Neuronal stem cell (in vitro differentiated cells): ENCODE results near the gene LIPA.

Experiments used
- DNase-seq: peaks from one replicate; pipeline ENCODE4 v3.0.0-alpha.2; 2013; ENCODE audit warnings: low spot score
- H2AFZ ChIP-seq: one replicate; pipeline ENCODE4 v1.6.1; 2013; ENCODE audit warnings: mild to moderate bottlenecking, low read length, inconsistent platforms
- H2AK5ac ChIP-seq: 2 replicates; pipeline ENCODE4 v1.6.1; 2013; ENCODE audit warnings: low read depth, mild to moderate bottlenecking, inconsistent platforms, low read length, moderate library complexity, mixed read lengths
- H2BK120ac ChIP-seq: 2 replicates; pipeline ENCODE4 v1.6.1; 2013; ENCODE audit warnings: low read depth, mild to moderate bottlenecking, inconsistent platforms, low read length, moderate library complexity, mixed read lengths
- H2BK12ac ChIP-seq: one replicate; pipeline ENCODE4 v1.6.1; 2013; ENCODE audit warnings: low read length, inconsistent platforms
- H2BK15ac ChIP-seq: 2 replicates; pipeline ENCODE4 v1.6.1; 2013; ENCODE audit warnings: mild to moderate bottlenecking, low read length, inconsistent platforms, mixed read lengths
- H2BK5ac ChIP-seq: one replicate; pipeline ENCODE4 v1.6.1; 2013; ENCODE audit warnings: inconsistent platforms, mild to moderate bottlenecking, low read length, moderate library complexity
- H3K14ac ChIP-seq: one replicate; pipeline ENCODE4 v1.6.1; 2013; ENCODE audit warnings: low read length, inconsistent platforms
- H3K18ac ChIP-seq: 2 replicates; pipeline ENCODE4 v1.6.1; 2013; ENCODE audit warnings: low read length, inconsistent platforms
- H3K23ac ChIP-seq: 2 replicates; pipeline ENCODE4 v1.6.1; 2013; ENCODE audit warnings: low read depth, mild to moderate bottlenecking, mixed read lengths, low read length, inconsistent platforms; ENCODE audit not compliant: poor library complexity
- H3K27ac ChIP-seq: replicated peaks from 3 replicates; pipeline ENCODE4 v1.5.1; 2013; ENCODE audit warnings: low read length, inconsistent platforms
- H3K27me3 ChIP-seq, 3 experiments: 2 replicates each; pipeline ENCODE4 v1.6.1; 2013; ENCODE audit warnings: low read length in 3 of 3, mild to moderate bottlenecking in 2 of 3, inconsistent platforms in 1 of 3, low read depth in 1 of 3, mixed read lengths in 1 of 3, moderate library complexity in 1 of 3; ENCODE audit not compliant: control insufficient read depth in 3 of 3, insufficient read depth in 3 of 3
- H3K36me3 ChIP-seq, 2 donors: replicated peaks in 1 of 2; 2 replicates each; pipeline ENCODE4 v1.6.1; 2013; ENCODE audit warnings: low read length in 2 of 2; ENCODE audit not compliant: control insufficient read depth in 2 of 2, insufficient read depth in 2 of 2
- H3K4ac ChIP-seq: 2 replicates; pipeline ENCODE4 v1.6.1; 2013; ENCODE audit warnings: inconsistent platforms, mild to moderate bottlenecking, low read length, moderate library complexity
- H3K4me1 ChIP-seq, 2 donors: 1 replicate in 1 of 2; 2 replicates in 1 of 2; pipeline ENCODE4 v1.6.1; 2013; ENCODE audit warnings: low read length in 2 of 2, low read depth in 1 of 2; ENCODE audit not compliant: control insufficient read depth in 2 of 2, insufficient read depth in 1 of 2
- H3K4me2 ChIP-seq: one replicate; pipeline ENCODE4 v1.6.1; 2013; ENCODE audit warnings: mild to moderate bottlenecking, low read length, inconsistent platforms; ENCODE audit not compliant: insufficient read depth, poor library complexity, severe bottlenecking
- H3K4me3 ChIP-seq, 2 donors: 2 replicates each; pipeline ENCODE4 v1.5.1; 2013; ENCODE audit warnings: low read length in 2 of 2, mild to moderate bottlenecking in 2 of 2, inconsistent platforms in 1 of 2, moderate library complexity in 1 of 2
- H3K79me1 ChIP-seq: one replicate; pipeline ENCODE4 v1.6.1; 2013; ENCODE audit warnings: low read depth, mild to moderate bottlenecking, inconsistent platforms, low read length, moderate library complexity
- H3K9ac ChIP-seq: one replicate; pipeline ENCODE4 v1.6.1; 2013; ENCODE audit warnings: mild to moderate bottlenecking, low read depth, low read length, inconsistent platforms; ENCODE audit not compliant: poor library complexity
- H3K9me3 ChIP-seq, 2 donors: replicated peaks in 1 of 2; 2 replicates each; pipeline versions ENCODE3 to v1.6.1; 2013; ENCODE audit warnings: low read length in 2 of 2, mild to moderate bottlenecking in 2 of 2, inconsistent platforms in 1 of 2, low read depth in 1 of 2, mixed read lengths in 1 of 2, moderate library complexity in 1 of 2; ENCODE audit not compliant: control insufficient read depth in 2 of 2, insufficient read depth in 1 of 2
- H4K8ac ChIP-seq: one replicate; pipeline ENCODE4 v1.6.1; 2013; ENCODE audit warnings: low read depth, mild to moderate bottlenecking, inconsistent platforms, low read length, moderate library complexity
- H4K91ac ChIP-seq: one replicate; pipeline ENCODE4 v1.6.1; 2013; ENCODE audit warnings: low read length, low read depth, mild to moderate bottlenecking, inconsistent platforms; ENCODE audit not compliant: poor library complexity
- WGBS, 2 donors: extraction: QIAGEN DNeasy Blood & Tissue Kit; methylation state at CpG; one replicate each; pipeline ENCODE4 v1.1.7; 2013; ENCODE audit warnings: missing lambda C conversion rate in 2 of 2, mixed read lengths in 1 of 2; ENCODE audit not compliant: insufficient read length in 2 of 2, insufficient replicate concordance in 1 of 2; ENCODE audit errors: extremely low coverage in 2 of 2; 5-methylcytosine and 5-hydroxymethylcytosine counted together

Gene LIPA

DNA sequence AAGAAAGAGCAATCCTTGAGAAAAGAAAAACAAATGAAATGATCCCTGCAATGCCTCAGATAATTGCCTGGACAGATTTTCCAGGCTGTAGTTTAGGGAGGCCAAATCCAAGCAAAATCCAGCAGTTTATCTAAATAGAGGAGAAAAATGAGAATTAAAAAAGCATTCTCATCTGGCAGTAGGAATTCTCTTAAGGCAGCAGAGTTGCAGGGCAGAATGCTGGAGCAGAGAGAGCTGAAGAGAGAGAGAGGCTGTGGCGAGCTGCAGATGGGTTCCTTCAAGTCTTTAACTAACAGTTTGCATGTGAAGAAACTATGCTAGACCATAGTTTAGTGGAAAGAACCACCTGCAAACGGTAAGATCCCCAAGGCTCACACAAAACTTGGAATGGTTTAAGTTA lies 6.0 kb upstream of the LIPA start:
- no peak overlapping the region for H2AK5ac ChIP-seq
- no peaks in the 10 kb centered on the region for H3K36me3 ChIP-seq
- no peak overlapping the region for H3K14ac ChIP-seq
- WGBS, 2 donors = no CpG with 5 or more reads among the region's 2 CpGs
- no peak overlapping the region for H2BK15ac ChIP-seq
- H3K27me3 ChIP-seq = no peaks in the 10 kb centered on the region
- no peak overlapping the region for H3K23ac ChIP-seq
- no peak overlapping the region for H3K4me3 ChIP-seq
- peaks cover 4 to 7% of the 10 kb centered on the region in 2 donors for H3K9me3 ChIP-seq
- H4K8ac ChIP-seq = no peak overlapping the region
- no peak overlapping the region for H3K18ac ChIP-seq
- no peak overlapping the region for H2BK120ac ChIP-seq
- H2AFZ ChIP-seq = no peak overlapping the region
- peaks cover 3 to 8% of the 10 kb centered on the region in 2 donors for H3K4me1 ChIP-seq
- H4K91ac ChIP-seq = no peak overlapping the region
- H3K27ac ChIP-seq = no peak overlapping the region
- no peak overlapping the region for H3K4ac ChIP-seq
- no peak for DNase-seq
- H3K79me1 ChIP-seq = no peaks in the 10 kb centered on the region
- H2BK12ac ChIP-seq = no peak overlapping the region
- no peak overlapping the region for H2BK5ac ChIP-seq
- no peak overlapping the region for H3K4me2 ChIP-seq
- H3K9ac ChIP-seq = no peak overlapping the region

DNA sequence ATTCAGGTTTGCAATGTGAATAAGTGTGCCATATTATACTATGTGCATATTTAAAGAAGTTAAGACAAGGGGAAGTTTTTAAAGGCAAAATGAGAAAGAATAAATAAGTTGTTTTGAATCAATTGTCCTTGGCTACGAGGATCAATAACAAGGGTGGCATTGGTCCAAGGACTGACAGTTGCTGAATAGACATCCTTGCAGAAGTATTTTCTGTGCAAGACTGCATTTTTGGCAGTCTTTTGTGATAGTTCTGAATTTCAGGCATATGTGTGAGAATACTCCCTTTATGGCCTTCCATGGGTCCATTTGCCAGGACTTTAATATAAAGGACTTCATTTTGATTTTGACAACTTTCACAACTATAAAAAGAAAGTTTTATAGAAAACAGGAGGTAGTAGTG lies 5.4 kb upstream of the LIPA start:
- Histone ChIP-seq H3K4me3 (no peak overlapping the region), H2AK5ac (no peak overlapping the region), H2BK5ac (no peak overlapping the region), H3K27me3 (no peaks in the 10 kb centered on the region), H3K36me3 (no peaks in the 10 kb centered on the region), H3K4me2 (no peak overlapping the region), H4K91ac (no peak overlapping the region), H3K27ac (no peak overlapping the region), H3K23ac (no peak overlapping the region), H4K8ac (no peak overlapping the region), H3K4ac (no peak overlapping the region), H3K4me1 (peaks cover 3 to 5% of the 10 kb centered on the region in 2 donors), H2BK12ac (no peak overlapping the region), H2BK120ac (no peak overlapping the region), H3K9me3 (peaks cover 4 to 7% of the 10 kb centered on the region in 2 donors), H3K18ac (no peak overlapping the region), H3K14ac (no peak overlapping the region), H2AFZ (no peak overlapping the region), H3K79me1 (no peaks in the 10 kb centered on the region), H3K9ac (no peak overlapping the region), H2BK15ac (no peak overlapping the region)
- no CpG with 5 or more reads among the region's 1 CpG for WGBS, 2 donors
- no peak for DNase-seq

DNA sequence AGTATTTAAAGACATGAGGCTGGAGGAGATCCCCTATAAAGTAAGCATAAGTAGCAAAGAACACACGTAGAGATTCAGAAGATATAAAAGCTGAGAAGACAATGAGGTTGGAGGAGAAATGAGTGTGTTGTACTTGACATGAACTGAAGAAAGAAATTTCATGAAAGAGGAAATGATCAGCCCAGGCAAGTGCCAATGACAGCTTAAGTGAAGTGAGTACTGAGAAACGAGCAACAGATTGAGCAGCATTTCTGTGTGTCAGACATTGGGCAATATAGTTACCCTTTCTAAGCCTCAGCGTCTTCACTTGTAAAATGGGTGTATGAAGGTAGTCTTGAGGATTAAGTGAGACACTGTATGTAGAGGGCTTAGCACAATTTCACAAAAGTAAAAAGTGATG lies 4.8 kb upstream of the LIPA start:
- no peak overlapping the region for H2BK12ac ChIP-seq
- no peak for DNase-seq
- H3K14ac ChIP-seq = no peak overlapping the region
- H2AFZ ChIP-seq = no peak overlapping the region
- WGBS, 2 donors = no CpG with 5 or more reads among the region's 3 CpGs
- no peak overlapping the region for H3K4ac ChIP-seq
- no peak overlapping the region for H3K27ac ChIP-seq
- no peak overlapping the region for H2BK120ac ChIP-seq
- no peak overlapping the region for H4K91ac ChIP-seq
- H3K27me3 ChIP-seq = no peaks in the 10 kb centered on the region
- no peak overlapping the region for H3K4me2 ChIP-seq
- H2BK5ac ChIP-seq = no peak overlapping the region
- H3K9ac ChIP-seq = no peak overlapping the region
- H2BK15ac ChIP-seq = no peak overlapping the region
- no peaks in the 10 kb centered on the region for H3K36me3 ChIP-seq
- no peak overlapping the region for H3K4me3 ChIP-seq
- H3K18ac ChIP-seq = no peak overlapping the region
- H2AK5ac ChIP-seq = no peak overlapping the region
- peaks cover 2 to 3% of the 10 kb centered on the region in 2 donors for H3K4me1 ChIP-seq
- no peaks in the 10 kb centered on the region for H3K79me1 ChIP-seq
- H3K23ac ChIP-seq = no peak overlapping the region
- H4K8ac ChIP-seq = no peak overlapping the region
- H3K9me3 ChIP-seq = peaks cover 4 to 7% of the 10 kb centered on the region in 2 donors

DNA sequence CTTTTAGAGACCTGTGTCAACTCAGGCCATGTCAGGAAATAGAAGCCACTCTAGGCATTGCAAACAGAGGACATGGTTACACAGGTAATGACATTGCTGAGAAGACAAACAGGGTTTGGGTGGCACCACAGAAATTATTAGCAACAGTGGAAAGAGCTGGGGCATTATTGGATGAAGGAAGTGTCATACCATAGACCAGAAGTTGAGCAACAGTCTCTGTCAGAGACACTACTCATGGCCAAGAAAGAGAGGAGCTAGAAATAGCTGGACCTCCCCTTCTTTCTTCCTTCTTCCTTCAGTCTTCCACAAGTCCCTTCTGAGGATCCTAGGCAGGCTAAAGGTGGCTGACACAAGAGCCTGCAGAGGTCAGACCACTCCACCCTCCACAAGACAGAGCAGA lies 4.2 kb upstream of the LIPA start:
- Histone ChIP-seq H3K79me1 (no peaks in the 10 kb centered on the region), H2AK5ac (no peak overlapping the region), H3K4me2 (no peak overlapping the region), H4K91ac (no peak overlapping the region), H3K9me3 (peaks cover 7% of the 10 kb centered on the region in 2 donors), H3K4me3 (no peak overlapping the region), H2BK120ac (no peak overlapping the region), H4K8ac (no peak overlapping the region), H2BK5ac (no peak overlapping the region), H3K23ac (no peak overlapping the region), H3K4me1 (peaks cover 5 to 6% of the 10 kb centered on the region in 2 donors), H3K4ac (no peak overlapping the region), H3K9ac (no peak overlapping the region), H3K36me3 (no peaks in the 10 kb centered on the region), H2BK15ac (no peak overlapping the region), H3K27ac (no peak overlapping the region), H2AFZ (no peak overlapping the region), H3K27me3 (peaks cover 0 to 3% (median 2%) of the 10 kb centered on the region in 3 experiments), H3K14ac (no peak overlapping the region), H2BK12ac (no peak overlapping the region), H3K18ac (no peak overlapping the region)
- no peak for DNase-seq
